NCI-H1105 treated with DMSO at 0.1 percent for 48 hours (cell line): ENCODE measurements around the gene STRN4.
"Not testable (repeated sequence)": the region's sequence is repeated elsewhere in the genome, so short reads cannot be mapped to it uniquely, and the experiment has no call there.

Experiments
- DNase-seq: peaks from one replicate; lab custom pipeline; 2025; lab: John Stamatoyannopoulos, UW

The STRN4 gene

GRCh38 chr19:46772170-46773017, 26.1 kb upstream of the STRN4 start:
- DNase-seq, result no peak

DNA sequence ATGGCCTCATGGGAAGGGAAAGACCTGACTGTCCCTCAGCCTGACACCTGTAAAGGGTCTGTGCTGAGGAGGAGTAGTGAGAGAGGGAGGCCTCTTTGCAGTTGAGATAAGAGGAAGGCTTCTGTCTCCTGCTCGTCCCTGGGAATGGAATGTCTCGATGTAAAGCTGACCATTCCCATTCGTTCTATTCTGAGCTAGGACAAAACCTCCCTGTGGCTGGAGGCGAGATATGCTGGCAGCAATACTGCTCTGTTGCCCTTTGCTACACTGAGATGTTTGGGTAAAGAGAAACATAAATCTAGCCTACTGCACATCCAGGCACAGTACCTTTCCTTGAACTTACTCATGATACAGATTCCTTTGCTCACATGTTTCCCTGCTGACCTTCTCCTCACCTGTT, 22.5 kb upstream of the STRN4 start:
- not testable (repeated sequence) for DNase-seq

GRCh38 chr19:46766569-46767317, 20.5 kb upstream of the STRN4 start:
- peak; percentile 6 for DNase-seq

DNA sequence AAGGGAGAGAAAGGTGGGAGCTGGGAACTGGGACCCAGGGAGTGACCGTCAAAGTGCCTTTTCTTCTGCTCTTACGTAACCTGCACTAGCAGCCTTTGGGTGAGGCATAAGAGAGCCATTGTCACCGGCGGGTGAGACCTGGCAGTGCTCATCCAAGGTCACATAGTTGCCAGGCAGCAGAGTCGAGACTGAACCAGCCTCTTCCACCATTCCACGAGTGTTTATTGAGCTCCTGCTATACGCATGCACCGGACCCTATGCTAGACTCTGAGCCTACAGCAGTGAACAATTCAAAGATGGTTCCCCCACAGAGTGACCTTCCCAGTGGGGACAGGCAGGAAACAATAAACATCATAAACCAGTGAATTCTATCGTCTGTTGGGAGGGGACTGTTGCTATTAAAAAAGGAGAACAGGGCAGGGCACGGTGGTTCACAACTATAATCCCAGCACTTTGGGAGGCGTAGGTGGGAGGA, 18.6 kb upstream of the STRN4 start:
- DNase-seq, result no peak

DNA sequence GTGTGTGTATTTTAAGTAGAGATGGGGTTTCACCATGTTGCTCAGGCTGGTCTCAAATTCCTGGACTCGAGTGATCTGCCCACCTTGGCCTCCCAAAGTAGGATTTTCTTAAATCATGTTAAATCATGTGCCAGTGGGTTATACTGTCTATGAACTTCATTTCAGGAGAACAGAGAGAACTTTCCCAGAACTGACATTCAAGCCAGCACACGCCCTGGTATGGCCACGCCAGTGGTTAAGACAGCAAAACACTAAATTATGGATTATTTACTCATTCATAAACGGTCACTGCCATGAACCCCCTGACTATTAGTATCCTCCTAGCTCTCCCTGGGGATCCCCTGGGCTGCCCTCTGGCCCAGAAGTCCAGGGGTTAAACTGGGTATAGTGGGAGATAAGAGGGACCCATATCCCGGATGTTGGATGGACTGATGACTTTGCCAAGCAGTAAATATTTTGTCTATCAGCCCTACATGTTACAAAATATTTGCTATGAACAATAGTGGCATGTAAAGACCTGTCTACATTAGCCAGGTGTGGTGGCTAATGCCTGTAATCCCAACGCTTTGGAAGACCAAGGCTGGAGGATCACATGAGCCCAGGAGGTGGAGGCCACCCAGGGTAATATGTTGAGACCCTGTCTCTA, 16.1 kb upstream of the STRN4 start:
- DNase-seq, result no peak

GRCh38 chr19:46761418-46761831, 15.2 kb upstream of the STRN4 start:
- DNase-seq, result no peak

DNA sequence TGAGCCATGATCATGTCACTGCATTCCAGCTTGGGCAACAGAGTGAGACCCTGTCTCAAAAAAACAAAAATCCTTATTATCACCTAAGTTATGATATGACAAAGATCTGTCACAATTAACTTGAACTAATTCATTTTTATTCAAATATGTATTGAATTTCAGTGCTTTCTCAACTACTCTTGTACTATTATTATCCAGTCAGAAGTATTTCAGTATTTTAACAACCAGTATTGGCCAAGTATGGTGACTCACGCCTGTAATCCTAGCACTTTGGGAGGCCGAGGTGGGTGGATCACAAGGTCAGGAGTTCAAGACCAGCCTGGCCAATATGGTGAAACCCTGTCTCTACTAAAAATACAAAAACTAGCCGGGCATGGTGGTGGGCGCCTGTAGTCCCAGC, 14.6 kb upstream of the STRN4 start:
- DNase-seq, result not testable (repeated sequence)

GRCh38 chr19:46760363-46760762, 14.1 kb upstream of the STRN4 start:
- DNase-seq, result no peak

- DNase-seq, result no peak
Measured at GRCh38 chr19:46759817-46760333, 13.6 kb upstream of the STRN4 start.

GRCh38 chr19:46759206-46759605, 13.0 kb upstream of the STRN4 start:
- DNase-seq, result no peak

GRCh38 chr19:46756544-46756888, 10.3 kb upstream of the STRN4 start:
- no peak for DNase-seq

DNA sequence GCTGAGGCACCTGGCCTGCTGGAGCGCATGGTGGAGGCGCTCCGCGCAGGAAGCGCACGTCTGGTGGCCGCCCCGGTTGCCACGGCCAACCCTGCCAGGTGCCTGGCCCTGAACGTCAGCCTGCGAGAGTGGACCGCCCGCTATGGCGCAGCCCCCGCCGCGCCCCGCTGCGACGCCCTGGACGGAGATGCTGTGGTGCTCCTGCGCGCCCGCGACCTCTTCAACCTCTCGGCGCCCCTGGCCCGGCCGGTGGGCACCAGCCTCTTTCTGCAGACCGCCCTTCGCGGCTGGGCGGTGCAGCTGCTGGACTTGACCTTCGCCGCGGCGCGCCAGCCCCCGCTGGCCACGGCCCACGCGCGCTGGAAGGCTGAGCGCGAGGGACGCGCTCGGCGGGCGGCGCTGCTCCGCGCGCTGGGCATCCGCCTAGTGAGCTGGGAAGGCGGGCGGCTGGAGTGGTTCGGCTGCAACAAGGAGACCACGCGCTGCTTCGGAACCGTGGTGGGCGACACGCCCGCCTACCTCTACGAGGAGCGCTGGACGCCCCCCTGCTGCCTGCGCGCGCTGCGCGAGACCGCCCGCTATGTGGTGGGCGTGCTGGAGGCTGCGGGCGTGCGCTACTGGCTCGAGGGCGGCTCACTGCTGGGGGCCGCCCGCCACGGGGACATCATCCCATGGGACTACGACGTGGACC, 9.7 kb upstream of the STRN4 start:
- no peak for DNase-seq

- DNase-seq, result no peak
Measured at GRCh38 chr19:46755077-46755852, 9.0 kb upstream of the STRN4 start.

- DNase-seq, result peak; percentile 84
Measured at GRCh38 chr19:46753420-46754155, 7.3 kb upstream of the STRN4 start.

DNA sequence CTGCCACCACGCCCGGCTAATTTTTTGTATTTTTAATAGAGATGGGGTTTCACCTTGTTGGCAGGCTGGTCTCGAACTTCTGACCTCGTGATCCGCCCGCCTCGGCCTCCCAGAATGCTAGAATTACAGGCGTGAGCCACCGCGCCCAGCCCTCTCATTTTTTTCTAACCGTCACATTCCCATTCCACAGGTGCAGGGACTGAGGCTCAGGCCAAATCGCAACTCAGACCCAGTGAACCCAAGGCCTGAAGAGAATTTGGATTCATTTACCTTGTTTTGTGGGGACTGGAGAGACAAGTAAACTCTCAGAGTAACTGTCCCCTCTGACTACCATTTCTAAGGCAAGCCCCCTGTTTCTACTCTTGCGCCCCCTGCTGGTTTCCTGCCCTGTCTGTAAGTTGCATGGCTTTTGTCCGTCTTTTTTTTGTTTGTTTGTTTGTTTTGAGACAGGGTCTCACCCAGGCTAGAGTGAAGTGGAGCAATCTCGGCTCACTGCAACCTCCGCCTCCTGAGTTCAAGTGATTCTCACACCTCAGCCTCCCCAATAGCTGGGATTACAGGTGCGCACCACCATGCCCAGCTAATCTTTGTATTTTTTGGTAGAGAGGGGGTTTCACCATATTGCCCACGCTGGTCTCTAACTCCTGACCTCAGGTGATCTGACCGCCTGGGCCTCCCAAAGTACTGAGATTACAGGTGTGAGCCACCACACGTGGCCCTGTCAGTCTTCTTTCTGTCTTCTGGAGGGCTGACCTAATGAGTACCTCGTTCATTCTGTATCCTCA, 2.3 kb upstream of the STRN4 start:
- no peak for DNase-seq

- no peak for DNase-seq
Measured at GRCh38 chr19:46745521-46746280, 549 bp downstream of the STRN4 start, which contains the start of gene FKRP. Gene FKRP (plus strand): TSS chr19:46746057. CDS start chr19:46755451, 9,394 bp downstream.

DNA sequence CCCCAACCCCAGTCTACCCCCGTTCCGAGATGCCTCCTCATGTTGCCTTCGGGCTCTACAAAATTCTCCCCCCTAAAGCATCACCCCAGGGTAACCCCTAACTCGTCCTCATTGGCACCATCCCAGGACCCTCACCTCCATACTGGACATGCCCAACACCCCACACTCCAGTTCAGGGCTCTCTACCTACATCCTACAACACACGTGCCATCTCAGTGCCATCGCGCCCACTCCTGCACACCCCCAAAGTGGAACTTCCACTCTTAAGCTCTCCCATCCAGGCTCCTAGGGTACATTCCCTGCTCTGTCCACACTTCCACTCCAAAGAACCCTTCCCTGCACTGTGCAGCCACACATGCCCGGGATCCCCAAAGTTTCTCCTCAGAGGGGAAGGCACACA, 1.2 kb downstream of the STRN4 start:
- no peak for DNase-seq

DNA sequence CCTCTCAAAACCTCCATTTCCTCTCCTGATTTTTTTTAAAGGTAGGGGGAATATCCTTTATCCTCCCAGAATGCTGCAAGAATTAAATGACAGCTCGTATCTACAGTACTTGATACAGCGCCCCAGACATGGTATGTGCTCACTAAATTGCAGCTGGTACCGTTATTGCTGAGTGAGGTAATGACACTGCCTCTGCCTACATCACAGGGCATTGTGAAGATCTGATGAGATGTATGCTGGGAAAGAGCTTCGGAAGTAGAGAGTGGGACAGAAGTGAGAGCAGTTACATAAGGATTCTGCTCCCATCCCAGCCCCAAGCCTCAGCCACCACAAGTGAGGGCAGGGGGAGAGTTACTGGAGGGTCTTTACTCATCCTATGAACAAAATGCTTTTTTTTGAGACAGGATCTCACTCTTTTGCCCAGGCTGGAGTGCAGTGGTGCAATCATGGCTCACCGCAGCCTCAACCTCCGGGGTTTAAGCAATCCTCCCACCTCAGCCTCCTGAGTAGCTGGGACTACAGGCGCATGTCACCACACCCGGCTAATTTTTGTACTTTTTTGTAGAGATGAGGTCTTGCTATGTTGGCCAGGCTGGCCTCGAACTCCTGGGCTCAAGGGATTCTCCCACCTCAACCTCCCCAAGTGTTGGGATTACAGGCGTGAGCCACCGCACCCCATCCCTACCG, 2.1 kb downstream of the STRN4 start:
- no peak for DNase-seq
